MCF 10A (cell line): ENCODE measurements around the gene REXO1. TPM values are rescaled to one million over a fixed set of nuclear protein-coding genes. Genes with fewer than 3 reads are reported as not detected.

Experiments used
- BruUV-seq: library from RNA; stranded (reverse); fragments of 400-500 nt; replicated peaks from 2 replicates; lab custom pipeline; 2021; lab: Mats Ljungman, UMichigan
- CTCF ChIA-PET: fragments of 300-600 bp; sonication (Branson Sonifier 250); formaldehyde crosslinking; extraction: SDS; loops from one replicate; lab custom pipeline; 2021; ENCODE audit warnings: antibody characterized with exemption, inconsistent platforms; lab: Yijun Ruan, JAX
- POLR2A ChIA-PET: fragments of 300-600, 350-650 bp; sonication (Branson Sonifier 250); formaldehyde crosslinking; extraction: SDS; loops from one replicate; lab custom pipeline; 2020; ENCODE audit warnings: antibody characterized with exemption, inconsistent platforms; lab: Yijun Ruan, JAX
- DNase-seq: peaks from one replicate; pipeline ENCODE4 v3.0.0-alpha.2; 2018; ENCODE audit not compliant: unreplicated experiment
- H3K27ac Mint-ChIP-seq: one replicate; pipeline ENCODE4 v1.8.0; 2022; ENCODE audit warnings: mild to moderate bottlenecking, low read depth, mixed read lengths; ENCODE audit not compliant: unreplicated experiment
- H3K27me3 Mint-ChIP-seq: one replicate; pipeline ENCODE4 v1.8.0; 2022; ENCODE audit warnings: mixed read lengths; ENCODE audit not compliant: insufficient read depth, unreplicated experiment
- H3K36me3 Mint-ChIP-seq: one replicate; pipeline ENCODE4 v1.8.0; 2022; ENCODE audit warnings: mild to moderate bottlenecking, moderate library complexity, mixed read lengths; ENCODE audit not compliant: insufficient read depth, unreplicated experiment
- H3K4me1 Mint-ChIP-seq: one replicate; pipeline ENCODE4 v1.8.0; 2022; ENCODE audit warnings: mixed read lengths; ENCODE audit not compliant: insufficient read depth, unreplicated experiment
- H3K4me3 Mint-ChIP-seq: one replicate; pipeline ENCODE4 v1.8.0; 2022; ENCODE audit warnings: mild to moderate bottlenecking, moderate library complexity, mixed read lengths; ENCODE audit not compliant: unreplicated experiment
- H3K9me3 Mint-ChIP-seq: one replicate; pipeline ENCODE4 v1.8.0; 2022; ENCODE audit warnings: mixed read lengths; ENCODE audit not compliant: unreplicated experiment
- intact Hi-C: fragments of 100-400 bp; cut with micrococcal nuclease; formaldehyde crosslinking; loops from 2 replicates; pipeline ENCODE4 v1.14.1; 2022
- total RNA-seq: library from RNA; stranded (reverse); gene quantifications from 2 replicates; pipeline ENCODE4 v1.2.3, GENCODE V29; 2022
- TF ChIP-seq, protein P1 (sequence below): fragments of 200-600 bp; IDR thresholded peaks from one replicate; pipeline ENCODE4 v1.8.0; 2022; ENCODE audit warnings: antibody characterized with exemption, mild to moderate bottlenecking; ENCODE audit not compliant: unreplicated experiment

Gene REXO1
- total RNA-seq, 1 experiment from 2014 or later: 36.4 TPM

DNA sequence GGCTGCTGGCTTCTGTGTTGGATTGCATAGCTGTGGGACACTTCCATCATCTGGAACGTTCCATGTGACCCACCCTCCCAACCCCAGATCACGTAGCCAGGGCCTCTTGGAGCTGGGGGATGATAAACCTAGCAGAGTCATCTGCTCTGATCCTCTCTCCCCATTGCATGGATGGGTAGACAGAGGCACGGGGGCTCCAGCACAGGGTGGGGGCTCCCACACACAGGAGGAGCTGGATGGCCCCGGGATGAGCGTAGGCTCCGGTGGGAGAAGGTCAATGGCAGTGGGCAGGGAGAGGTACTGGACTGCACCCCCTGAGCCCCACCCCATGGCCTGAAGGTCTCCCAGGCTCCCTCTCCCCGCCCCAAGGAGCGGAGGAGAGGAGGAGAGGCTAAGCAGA, 61.6 kb downstream of the REXO1 start:
- Mint-ChIP-seq H3K9me3 (no peaks in the 10 kb centered on the region), H3K4me1 (no peaks in the 10 kb centered on the region), H3K4me3 (no peak overlapping the region), H3K36me3 (no peaks in the 10 kb centered on the region), H3K27ac (no peak overlapping the region), H3K27me3 (no peaks in the 10 kb centered on the region)
- BruUV-seq: no TSS peak
- ChIA-PET CTCF (interaction anchor here (0.6 to 0.9 kb wide), 3 partner anchors 11 to 639 kb away, joined by 3 read pairs; no protein-coding TSS in a partner anchor), POLR2A (no interaction called here)
- intact Hi-C loops: no loop called here
- TF ChIP-seq, protein P1, sequence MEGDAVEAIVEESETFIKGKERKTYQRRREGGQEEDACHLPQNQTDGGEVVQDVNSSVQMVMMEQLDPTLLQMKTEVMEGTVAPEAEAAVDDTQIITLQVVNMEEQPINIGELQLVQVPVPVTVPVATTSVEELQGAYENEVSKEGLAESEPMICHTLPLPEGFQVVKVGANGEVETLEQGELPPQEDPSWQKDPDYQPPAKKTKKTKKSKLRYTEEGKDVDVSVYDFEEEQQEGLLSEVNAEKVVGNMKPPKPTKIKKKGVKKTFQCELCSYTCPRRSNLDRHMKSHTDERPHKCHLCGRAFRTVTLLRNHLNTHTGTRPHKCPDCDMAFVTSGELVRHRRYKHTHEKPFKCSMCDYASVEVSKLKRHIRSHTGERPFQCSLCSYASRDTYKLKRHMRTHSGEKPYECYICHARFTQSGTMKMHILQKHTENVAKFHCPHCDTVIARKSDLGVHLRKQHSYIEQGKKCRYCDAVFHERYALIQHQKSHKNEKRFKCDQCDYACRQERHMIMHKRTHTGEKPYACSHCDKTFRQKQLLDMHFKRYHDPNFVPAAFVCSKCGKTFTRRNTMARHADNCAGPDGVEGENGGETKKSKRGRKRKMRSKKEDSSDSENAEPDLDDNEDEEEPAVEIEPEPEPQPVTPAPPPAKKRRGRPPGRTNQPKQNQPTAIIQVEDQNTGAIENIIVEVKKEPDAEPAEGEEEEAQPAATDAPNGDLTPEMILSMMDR: no peak
- no peak for DNase-seq

DNA sequence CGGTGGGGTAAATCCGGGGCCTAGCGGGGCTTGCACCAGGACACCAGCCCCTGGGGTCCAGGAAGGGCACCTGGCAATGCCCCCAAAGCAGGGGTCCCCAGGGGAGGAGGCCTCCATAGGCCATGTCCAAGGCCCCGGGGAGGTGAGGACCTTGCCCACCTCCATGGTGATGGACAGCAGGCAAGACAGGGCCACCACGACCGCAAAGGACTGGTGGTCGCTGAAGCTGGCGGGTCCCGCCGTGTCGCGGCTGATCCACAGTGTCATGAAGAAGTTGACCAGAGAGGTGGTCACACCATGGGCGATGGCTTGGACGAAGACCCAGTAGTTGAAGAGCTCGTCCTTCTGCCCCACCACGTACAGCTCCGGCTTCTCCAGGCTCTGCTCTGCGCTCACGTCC, 63.0 kb downstream of the REXO1 start:
- Mint-ChIP-seq H3K27ac (no peak overlapping the region), H3K4me1 (no peaks in the 10 kb centered on the region), H3K36me3 (no peaks in the 10 kb centered on the region), H3K9me3 (no peaks in the 10 kb centered on the region), H3K4me3 (no peak overlapping the region), H3K27me3 (no peaks in the 10 kb centered on the region)
- DNase-seq: no peak
- TF ChIP-seq, protein P1: no peak
- no TSS peak for BruUV-seq
- CTCF ChIA-PET: interaction anchor here (0.6 to 2.0 kb wide), 3 partner anchors 9 to 118 kb away, joined by 3 to 8 read pairs (median 5); no protein-coding TSS in a partner anchor
- intact Hi-C loops: no loop called here
- POLR2A ChIA-PET: interaction anchor here (0.6 kb wide), 1 partner anchor 8 kb away, joined by 3 read pairs; no protein-coding TSS in a partner anchor

DNA sequence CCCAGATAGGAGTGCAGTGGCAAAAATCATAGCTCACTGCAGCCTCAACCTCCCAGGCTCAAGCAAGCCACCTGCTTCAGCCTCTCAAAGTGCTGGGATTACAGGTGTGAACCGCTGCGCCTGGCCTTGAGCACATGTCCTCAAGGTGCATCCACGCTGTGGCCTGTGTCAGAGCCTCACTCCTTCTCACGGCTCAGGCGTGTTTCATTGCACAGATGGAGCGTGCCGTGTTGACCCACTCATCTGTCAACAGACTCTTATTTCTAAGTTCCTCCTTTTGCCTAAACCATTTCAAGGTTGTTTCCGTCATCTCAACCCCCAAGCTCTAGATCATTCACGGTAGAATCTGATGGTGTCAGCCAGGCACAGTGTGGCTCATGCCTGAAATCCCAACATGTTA, 64.4 kb downstream of the REXO1 start:
- Mint-ChIP-seq H3K27ac (no peak overlapping the region), H3K9me3 (no peaks in the 10 kb centered on the region), H3K27me3 (no peaks in the 10 kb centered on the region), H3K4me1 (peaks cover 5% of the 10 kb centered on the region), H3K36me3 (no peaks in the 10 kb centered on the region), H3K4me3 (no peak overlapping the region)
- BruUV-seq: no TSS peak
- TF ChIP-seq, protein P1: no peak
- ChIA-PET POLR2A (interaction anchor here (0.6 to 2.4 kb wide), 2 partner anchors 11 to 123 kb away, joined by 4 to 8 read pairs; no protein-coding TSS in a partner anchor), CTCF (interaction anchor here (0.7 to 2.0 kb wide), 4 partner anchors 10 to 238 kb away, joined by 3 to 8 read pairs (median 4); no protein-coding TSS in a partner anchor)
- DNase-seq: no peak
- intact Hi-C loops: no loop called here

DNA sequence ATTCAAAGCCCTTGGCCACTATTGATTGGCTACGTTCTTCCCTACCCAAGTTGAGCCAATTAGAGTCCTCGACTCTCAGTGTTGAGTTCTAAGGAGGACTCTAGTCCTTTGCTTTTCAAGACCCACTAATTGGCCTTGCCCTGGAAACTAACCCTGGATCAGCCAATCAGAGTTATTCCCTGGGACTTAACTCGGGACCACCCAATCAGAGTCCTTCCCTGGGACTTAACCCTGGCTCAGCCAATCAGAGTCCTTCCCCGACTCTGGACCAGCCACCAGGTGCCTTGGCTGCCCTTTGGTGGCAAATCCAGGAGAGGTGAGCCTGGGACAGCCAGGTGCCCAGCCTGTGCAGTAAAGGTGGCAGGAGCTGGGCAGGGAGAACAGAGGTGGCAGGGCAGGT, 64.9 kb downstream of the REXO1 start:
- H3K27me3 Mint-ChIP-seq: no peaks in the 10 kb centered on the region
- intact Hi-C loops: no loop called here
- no peaks in the 10 kb centered on the region for H3K36me3 Mint-ChIP-seq
- no TSS peak for BruUV-seq
- TF ChIP-seq, protein P1: no peak
- no peak overlapping the region for H3K4me3 Mint-ChIP-seq
- H3K27ac Mint-ChIP-seq: no peak overlapping the region
- no peaks in the 10 kb centered on the region for H3K9me3 Mint-ChIP-seq
- H3K4me1 Mint-ChIP-seq: peaks cover 5% of the 10 kb centered on the region
- CTCF ChIA-PET: interaction anchor here (0.7 to 3.4 kb wide), 8 partner anchors 10 to 44 kb away, joined by 4 to 50 read pairs (median 10); no protein-coding TSS in a partner anchor
- POLR2A ChIA-PET: interaction anchor here (0.6 to 2.4 kb wide), 2 partner anchors 10 to 122 kb away, joined by 4 to 8 read pairs; no protein-coding TSS in a partner anchor
- no peak for DNase-seq
